PC-9 (cell line): ENCODE data around the gene AKAP13.

Source experiments
- EZH2 ChIP-seq: fragments of 200-600 bp; sonication (generic); IDR thresholded peaks from 2 replicates; pipeline ENCODE4 v1.8.0; 2017; ENCODE audit warnings: antibody characterized with exemption, low read depth
- TF ChIP-seq, protein P1 (sequence below): fragments of 200-600 bp; sonication (generic); conservative IDR thresholded peaks from 2 replicates; pipeline ENCODE4 v1.6.1; 2017; ENCODE audit warnings: mixed run types, antibody characterized with exemption, mild to moderate bottlenecking, moderate library complexity

DNA sequence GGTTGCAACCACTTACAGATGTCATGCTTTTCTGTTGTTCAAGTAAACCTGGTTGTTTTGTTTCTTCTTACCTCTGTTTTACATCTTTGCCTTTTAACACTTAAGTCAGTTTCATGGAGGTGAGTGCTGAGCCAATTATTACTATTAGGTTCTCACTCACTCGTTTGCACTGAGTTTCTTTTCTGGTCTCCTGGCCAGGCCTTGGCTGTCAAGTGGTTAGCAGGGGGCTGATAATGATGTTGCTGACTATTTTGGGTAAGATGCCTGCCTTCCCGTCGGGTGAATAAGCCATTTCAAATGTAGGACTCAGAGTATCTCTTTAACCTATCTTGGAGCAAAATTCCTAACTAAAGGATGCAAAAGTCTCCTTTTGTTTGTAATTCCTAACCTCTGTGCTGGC, 335.9 kb downstream of the AKAP13 start:
- TF ChIP-seq, protein P1, sequence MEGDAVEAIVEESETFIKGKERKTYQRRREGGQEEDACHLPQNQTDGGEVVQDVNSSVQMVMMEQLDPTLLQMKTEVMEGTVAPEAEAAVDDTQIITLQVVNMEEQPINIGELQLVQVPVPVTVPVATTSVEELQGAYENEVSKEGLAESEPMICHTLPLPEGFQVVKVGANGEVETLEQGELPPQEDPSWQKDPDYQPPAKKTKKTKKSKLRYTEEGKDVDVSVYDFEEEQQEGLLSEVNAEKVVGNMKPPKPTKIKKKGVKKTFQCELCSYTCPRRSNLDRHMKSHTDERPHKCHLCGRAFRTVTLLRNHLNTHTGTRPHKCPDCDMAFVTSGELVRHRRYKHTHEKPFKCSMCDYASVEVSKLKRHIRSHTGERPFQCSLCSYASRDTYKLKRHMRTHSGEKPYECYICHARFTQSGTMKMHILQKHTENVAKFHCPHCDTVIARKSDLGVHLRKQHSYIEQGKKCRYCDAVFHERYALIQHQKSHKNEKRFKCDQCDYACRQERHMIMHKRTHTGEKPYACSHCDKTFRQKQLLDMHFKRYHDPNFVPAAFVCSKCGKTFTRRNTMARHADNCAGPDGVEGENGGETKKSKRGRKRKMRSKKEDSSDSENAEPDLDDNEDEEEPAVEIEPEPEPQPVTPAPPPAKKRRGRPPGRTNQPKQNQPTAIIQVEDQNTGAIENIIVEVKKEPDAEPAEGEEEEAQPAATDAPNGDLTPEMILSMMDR, result no peak
- no peak for TF ChIP-seq EZH2
